LNCaP clone FGC (cell line): Measurements from ENCODE around the gene CDK16.

Source experiments
- DNase-seq: peaks from one replicate; pipeline ENCODE4 v3.0.0-alpha.2; 2011; ENCODE audit warnings: low read depth
- H3K4me3 ChIP-seq: 2 replicates; pipeline ENCODE4 v1.5.1; 2011; ENCODE audit warnings: mild to moderate bottlenecking, low read depth, low read length, control low read depth
- TF ChIP-seq, protein P1 (sequence below): IDR thresholded peaks from 2 replicates; pipeline ENCODE4 v1.5.1; 2012; ENCODE audit warnings: mild to moderate bottlenecking; ENCODE audit not compliant: control insufficient read depth, insufficient read depth; ENCODE audit errors: extremely low read depth

Gene CDK16

DNA sequence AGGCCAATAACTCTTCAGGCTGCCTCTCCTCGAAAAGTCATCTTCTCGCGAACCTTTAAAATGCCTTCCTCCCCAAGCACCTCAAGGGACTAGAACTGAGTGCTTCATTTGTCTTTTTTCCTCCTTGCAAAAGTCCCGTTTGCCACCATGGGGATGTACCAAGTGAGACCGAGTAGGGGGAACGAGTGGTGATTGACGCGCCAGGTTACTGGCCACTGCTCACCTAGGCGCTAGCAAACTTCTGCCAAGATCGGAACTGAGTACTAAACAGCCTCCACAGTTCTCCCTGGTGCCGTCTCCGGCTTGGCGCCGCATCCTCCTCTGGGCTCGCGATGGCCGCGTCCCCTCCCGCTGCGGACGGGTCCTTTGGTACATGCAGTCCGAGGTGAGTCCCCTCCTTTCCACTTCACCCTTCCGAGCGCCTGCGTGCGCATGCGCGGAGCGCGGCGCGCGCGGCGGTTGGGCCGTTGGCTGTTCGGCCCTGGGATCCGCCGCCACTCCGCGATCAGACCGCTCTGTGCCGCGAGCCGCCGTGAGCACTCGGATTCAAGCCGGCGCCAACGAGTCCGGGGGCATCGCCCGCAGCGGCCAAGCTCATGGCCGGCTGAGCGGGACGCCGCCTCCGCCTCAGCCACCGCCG is at the start of gene CDK16:
TSS of gene CDK16 (plus strand) at position 402 of the 640 bp plus-strand sequence. CDS start 4,877 bp downstream, outside the sequence.
- peak within 1 kb of the TSS; percentile 81 for H3K4me3 ChIP-seq
- TF ChIP-seq, protein P1, sequence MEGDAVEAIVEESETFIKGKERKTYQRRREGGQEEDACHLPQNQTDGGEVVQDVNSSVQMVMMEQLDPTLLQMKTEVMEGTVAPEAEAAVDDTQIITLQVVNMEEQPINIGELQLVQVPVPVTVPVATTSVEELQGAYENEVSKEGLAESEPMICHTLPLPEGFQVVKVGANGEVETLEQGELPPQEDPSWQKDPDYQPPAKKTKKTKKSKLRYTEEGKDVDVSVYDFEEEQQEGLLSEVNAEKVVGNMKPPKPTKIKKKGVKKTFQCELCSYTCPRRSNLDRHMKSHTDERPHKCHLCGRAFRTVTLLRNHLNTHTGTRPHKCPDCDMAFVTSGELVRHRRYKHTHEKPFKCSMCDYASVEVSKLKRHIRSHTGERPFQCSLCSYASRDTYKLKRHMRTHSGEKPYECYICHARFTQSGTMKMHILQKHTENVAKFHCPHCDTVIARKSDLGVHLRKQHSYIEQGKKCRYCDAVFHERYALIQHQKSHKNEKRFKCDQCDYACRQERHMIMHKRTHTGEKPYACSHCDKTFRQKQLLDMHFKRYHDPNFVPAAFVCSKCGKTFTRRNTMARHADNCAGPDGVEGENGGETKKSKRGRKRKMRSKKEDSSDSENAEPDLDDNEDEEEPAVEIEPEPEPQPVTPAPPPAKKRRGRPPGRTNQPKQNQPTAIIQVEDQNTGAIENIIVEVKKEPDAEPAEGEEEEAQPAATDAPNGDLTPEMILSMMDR, result no peak
- peak; percentile 36 for DNase-seq

- TF ChIP-seq, protein P1, result no peak
- no peak overlapping the region for H3K4me3 ChIP-seq
- no peak for DNase-seq
Measured at GRCh38 chrX:47169273-47169672, 49.2 kb upstream of the CDK16 start.

- TF ChIP-seq, protein P1, result no peak
- H3K4me3 ChIP-seq, result no peak overlapping the region
- DNase-seq, result no peak
Measured at GRCh38 chrX:47169726-47170515, 48.6 kb upstream of the CDK16 start.

- TF ChIP-seq, protein P1, result no peak
- no peak overlapping the region for H3K4me3 ChIP-seq
- DNase-seq, result no peak
Measured at GRCh38 chrX:47170861-47171692, 47.4 kb upstream of the CDK16 start.

DNA sequence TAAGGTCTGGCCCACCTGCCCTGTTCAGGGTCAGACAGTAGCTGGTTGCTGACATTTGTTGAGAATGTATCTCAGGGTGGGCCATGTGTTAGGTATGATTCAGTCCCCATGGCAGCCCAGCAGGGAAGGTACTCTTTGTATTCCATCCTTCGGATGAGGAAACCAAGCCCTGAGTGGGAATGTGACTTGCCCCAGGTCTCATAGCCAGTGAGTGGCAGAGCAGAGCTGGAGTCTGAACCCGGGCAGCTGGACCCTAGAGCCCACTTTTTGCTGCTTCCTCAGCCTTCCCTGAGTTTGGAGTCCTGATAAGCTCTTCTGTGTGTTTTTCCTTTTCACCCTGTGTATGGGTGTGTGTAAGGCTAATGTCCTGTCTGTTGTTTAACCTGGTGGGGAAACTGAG is 46.5 kb upstream of the CDK16 start:
- H3K4me3 ChIP-seq, result no peak overlapping the region
- TF ChIP-seq, protein P1, result no peak
- DNase-seq, result no peak

DNA sequence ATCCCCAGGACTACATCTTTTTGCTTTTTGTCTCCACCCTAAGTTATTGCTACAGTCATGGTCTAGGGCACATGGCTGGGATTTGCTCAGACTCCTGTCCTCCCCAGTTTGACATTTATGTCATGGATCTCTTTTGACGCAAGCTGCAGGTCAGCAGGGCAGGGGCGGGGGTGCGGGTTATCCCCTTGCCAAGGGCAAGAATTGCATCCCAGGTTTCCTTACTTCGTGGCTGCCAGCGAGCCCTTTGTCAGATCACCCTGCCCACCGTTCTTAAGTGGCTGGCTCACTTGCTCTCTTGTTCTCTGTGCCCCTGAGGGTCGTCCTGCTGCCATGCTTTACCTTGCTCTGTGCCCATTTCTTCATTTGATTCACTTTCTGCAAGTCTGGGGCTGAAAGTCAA is 45.9 kb upstream of the CDK16 start:
- no peak overlapping the region for H3K4me3 ChIP-seq
- TF ChIP-seq, protein P1, result no peak
- DNase-seq, result no peak
